Motor neuron (in vitro differentiated cells): ENCODE data around the gene GTF3C1. TPM values are rescaled to one million over a fixed set of nuclear protein-coding genes. Genes with fewer than 3 reads are reported as not detected.
"Not testable (repeated sequence)": the region's sequence is repeated elsewhere in the genome, so short reads cannot be mapped to it uniquely, and the experiment has no call there.

Experiments
- ATAC-seq, 8 experiments: fragments of 200-7000 bp; cut with Tn5 transposase; replicated peaks in 6 of 8; 2 replicates each; pipeline ENCODE4 v1.8.0; 2021; ENCODE audit warnings: mild to moderate bottlenecking in 8 of 8, moderate library complexity in 8 of 8
- H3K27ac ChIP-seq, 2 donors: fragments of 250-450 bp; sonication (Bioruptor Pico); 2 replicates each; pipeline ENCODE4 v1.9.0; 2021; ENCODE audit warnings: antibody characterized with exemption in 2 of 2, mild to moderate bottlenecking in 2 of 2, moderate library complexity in 1 of 2
- H3K4me1 ChIP-seq, 2 donors: fragments of 250-450 bp; sonication (Bioruptor Pico); replicated peaks in 1 of 2; 2 replicates each; pipeline ENCODE4 v1.6.1; 2021; ENCODE audit warnings: antibody characterized with exemption in 2 of 2, mild to moderate bottlenecking in 2 of 2, moderate library complexity in 1 of 2
- H3K4me3 ChIP-seq, 5 donors: fragments of 250-450 bp; sonication (Bioruptor Pico); 2 replicates each; pipeline ENCODE4 v1.9.0; 2021; ENCODE audit warnings: antibody characterized with exemption in 5 of 5, mild to moderate bottlenecking in 5 of 5, moderate library complexity in 4 of 5
- WGBS, 10 experiments: fragments of 450-650 bp; shearing (Covaris generic); methylation state at CpG; one replicate each; pipeline ENCODE4 v1.0.0; 2022; 5-methylcytosine and 5-hydroxymethylcytosine counted together
- in situ Hi-C, 9 experiments: fragments of 400-800 bp; cut with MboI; loops; one replicate each; pipeline ENCODE4 v1.15.0; 2021; ENCODE audit warnings: low sequenced_read_pairs in 9 of 9, low pct_unique_long_range_greater_than_20kb in 2 of 9; ENCODE audit not compliant: unreplicated experiment in 9 of 9
- total RNA-seq, 8 experiments: library from RNA; unstranded; fragments of 300-600 nt; gene quantifications; 2 replicates each; pipeline versions ENCODE4 v1.2.3 to v1.2.4, GENCODE V29; 2022

Gene GTF3C1
- total RNA-seq, 8 experiments from 2014 or later = 41.2 to 156 (median 60.5) TPM

- Histone ChIP-seq H3K4me3 (no peak overlapping the region), H3K4me1 (no peaks in the 10 kb centered on the region), H3K27ac (no peak overlapping the region)
- WGBS, 10 experiments = 80 to 100% (median 83%) methylated on average over 1 of the region's 18 CpGs; no CpG with 5 or more reads in 6 of the 10 experiments
- in situ Hi-C loops = loop anchor here in 1 of 9 experiments (25.0 kb wide), 1 partner anchor 225 kb away; no protein-coding TSS in a partner anchor
- ATAC-seq = peak in 3 of 8 experiments; percentile 4 to 10 (median 6)
These were observed 87.4 kb downstream of the GTF3C1 start for GRCh38 chr16:27462200-27462845.

GRCh38 chr16:27461483-27462171 lies 88.1 kb downstream of the GTF3C1 start:
- in situ Hi-C loops = loop anchor here in 1 of 9 experiments (25.0 kb wide), 1 partner anchor 224 kb away; no protein-coding TSS in a partner anchor
- 62 to 100% (median 96%) methylated on average over 1 to 10 of the region's 16 CpGs; no CpG with 5 or more reads in 5 of the 10 experiments for WGBS, 10 experiments
- peak in 3 of 8 experiments; percentile 5 to 7 (median 6) for ATAC-seq
- H3K27ac ChIP-seq = no peak overlapping the region
- H3K4me3 ChIP-seq = no peak overlapping the region
- H3K4me1 ChIP-seq = no peaks in the 10 kb centered on the region

- in situ Hi-C loops = loop anchor here in 1 of 9 experiments (25.0 kb wide), 1 partner anchor 224 kb away; no protein-coding TSS in a partner anchor
- peak in 3 of 8 experiments; percentile 3 to 18 (median 10) for ATAC-seq
- 0 to 88% (median 73%) methylated on average over 1 to 4 of the region's 20 CpGs; no CpG with 5 or more reads in 6 of the 10 experiments for WGBS, 10 experiments
- H3K4me3 ChIP-seq = no peak overlapping the region
- H3K27ac ChIP-seq = no peak overlapping the region
- H3K4me1 ChIP-seq = no peaks in the 10 kb centered on the region
These were observed 88.8 kb downstream of the GTF3C1 start for GRCh38 chr16:27460663-27461482.

- in situ Hi-C loops = loop anchor here in 1 of 9 experiments (25.0 kb wide), 1 partner anchor 223 kb away; no protein-coding TSS in a partner anchor
- Histone ChIP-seq H3K4me3 (no peak overlapping the region), H3K27ac (no peak overlapping the region), H3K4me1 (no peaks in the 10 kb centered on the region)
- ATAC-seq = no peak
- 45 to 100% (median 80%) methylated on average over 2 to 4 of the region's 4 CpGs; no CpG with 5 or more reads in 5 of the 10 experiments for WGBS, 10 experiments
These were observed 89.5 kb downstream of the GTF3C1 start for GRCh38 chr16:27460213-27460612.

GRCh38 chr16:27458987-27459688 lies 90.6 kb downstream of the GTF3C1 start:
- in situ Hi-C loops = loop anchor here in 1 of 9 experiments (25.0 kb wide), 1 partner anchor 222 kb away; no protein-coding TSS in a partner anchor
- H3K4me3 ChIP-seq = no peak overlapping the region
- H3K27ac ChIP-seq = no peak overlapping the region
- no peak for ATAC-seq
- H3K4me1 ChIP-seq = no peaks in the 10 kb centered on the region
- WGBS, 10 experiments = 58 to 100% (median 100%) methylated on average over 1 to 3 of the region's 5 CpGs; no CpG with 5 or more reads in 2 of the 10 experiments

- no peaks in the 10 kb centered on the region for H3K4me1 ChIP-seq
- 0 to 60% (median 14%) methylated on average over 1 to 5 of the region's 5 CpGs; no CpG with 5 or more reads in 2 of the 10 experiments for WGBS, 10 experiments
- peak in 4 of 8 experiments; percentile 20 to 51 (median 34) for ATAC-seq
- in situ Hi-C loops = loop anchor here in 1 of 9 experiments (25.0 kb wide), 1 partner anchor 221 kb away; no protein-coding TSS in a partner anchor
- H3K4me3 ChIP-seq = no peak overlapping the region
- H3K27ac ChIP-seq = no peak overlapping the region
These were observed 91.5 kb downstream of the GTF3C1 start for GRCh38 chr16:27458258-27458657.

- H3K27ac ChIP-seq, H3K4me3 ChIP-seq, ATAC-seq, H3K4me1 ChIP-seq: not testable (repeated sequence)
- in situ Hi-C loops = loop anchor here in 1 of 9 experiments (25.0 kb wide), 1 partner anchor 220 kb away; no protein-coding TSS in a partner anchor
- WGBS, 10 experiments = 79 to 100% (median 89%) methylated on average over 1 to 15 of the region's 17 CpGs
These were observed 92.2 kb downstream of the GTF3C1 start for GRCh38 chr16:27457605-27457900.

- in situ Hi-C loops = loop anchor here in 1 of 9 experiments (25.0 kb wide), 1 partner anchor 218 kb away; no protein-coding TSS in a partner anchor
- Histone ChIP-seq H3K27ac (no peak overlapping the region), H3K4me1 (peaks cover under 1 to 3% of the 10 kb centered on the region in 2 donors), H3K4me3 (no peak overlapping the region)
- WGBS, 10 experiments = 35 to 82% (median 67%) methylated on average over 1 to 9 of the region's 12 CpGs; no CpG with 5 or more reads in 2 of the 10 experiments
- no peak for ATAC-seq
These were observed 94.0 kb downstream of the GTF3C1 start for GRCh38 chr16:27455700-27456099.

- no peak overlapping the region for H3K27ac ChIP-seq
- 75 to 83% (median 80%) methylated on average over 1 to 2 of the region's 3 CpGs; no CpG with 5 or more reads in 7 of the 10 experiments for WGBS, 10 experiments
- in situ Hi-C loops = loop anchor here in 1 of 9 experiments (25.0 kb wide), 1 partner anchor 216 kb away; no protein-coding TSS in a partner anchor
- peaks cover 3 to 14% of the 10 kb centered on the region in 2 donors for H3K4me1 ChIP-seq
- no peak overlapping the region for H3K4me3 ChIP-seq
- ATAC-seq = no peak
These were observed 96.3 kb downstream of the GTF3C1 start for GRCh38 chr16:27453494-27453825.

GRCh38 chr16:27452569-27453493 lies 96.9 kb downstream of the GTF3C1 start:
- in situ Hi-C loops = loop anchor here in 1 of 9 experiments (25.0 kb wide), 1 partner anchor 216 kb away; no protein-coding TSS in a partner anchor
- peak in 3 of 8 experiments; percentile 57 to 61 (median 59) for ATAC-seq
- H3K4me3 ChIP-seq = no peak overlapping the region
- WGBS, 10 experiments = 40 to 91% (median 67%) methylated on average over 2 to 12 of the region's 16 CpGs; no CpG with 5 or more reads in 1 of the 10 experiments
- H3K27ac ChIP-seq = no peak overlapping the region
- peaks cover 3 to 14% of the 10 kb centered on the region in 2 donors for H3K4me1 ChIP-seq

- peak in 4 of 8 experiments; percentile 46 to 59 (median 52) for ATAC-seq
- Histone ChIP-seq H3K27ac (no peak overlapping the region), H3K4me3 (no peak overlapping the region), H3K4me1 (peaks cover 3 to 14% of the 10 kb centered on the region in 2 donors)
- in situ Hi-C loops = loop anchor here in 1 of 9 experiments (25.0 kb wide), 1 partner anchor 213 kb away; no protein-coding TSS in a partner anchor
- 0 to 46% (median 30%) methylated on average over 2 to 4 of the region's 5 CpGs; no CpG with 5 or more reads in 6 of the 10 experiments for WGBS, 10 experiments
These were observed 99.5 kb downstream of the GTF3C1 start for GRCh38 chr16:27450196-27450549.
